ENCODE results near the gene NFIC.

- no peak for TF ChIP-seq CTCF (IDR thresholded peaks at IDR 0.05 in 2 of 3, conservative IDR thresholded peaks at IDR 0.05 in 1 of 3; ENCODE audit: control insufficient read depth in 2 of 3, extremely low read depth in 1 of 3, insufficient read depth in 1 of 3, low read depth in 3 of 3, low read length in 3 of 3)
- TF ChIP-seq NFXL1 (IDR thresholded peaks at IDR 0.05; ENCODE audit: borderline replicate concordance), result no peak
- TF ChIP-seq RCOR1 (conservative IDR thresholded peaks at IDR 0.05; ENCODE audit: low read depth, low read length), result no peak
Observed at GRCh38 chr19:3491396-3492119, 125.2 kb downstream of the NFIC start.
